Naive thymus-derived CD4-positive, alpha-beta T cell (primary cell): Measurements from ENCODE around the gene SPAG7. TPM values are rescaled to one million over a fixed set of nuclear protein-coding genes. Genes with fewer than 3 reads are reported as not detected.
A peak's percentile ranks its signal among the peaks of the same experiment; 100 is the strongest.

Experiments
- ATAC-seq: fragments of 150-1000 bp; cut with Tn5 transposase; 2 replicates; pipeline ENCODE4 v1.10.0; 2021; ENCODE audit warnings: mild to moderate bottlenecking, moderate library complexity
- CTCF ChIA-PET: fragments of 350-600 bp; sonication (Branson Sonifier 250); formaldehyde crosslinking; loops from one replicate; lab custom pipeline; 2021; ENCODE audit warnings: antibody characterized with exemption; lab: Charles Lee
- POLR2A ChIA-PET: fragments of 350-600 bp; sonication (Branson Sonifier 250); formaldehyde crosslinking; loops from one replicate; lab custom pipeline; 2021; ENCODE audit warnings: antibody characterized with exemption, inconsistent platforms; lab: Charles Lee
- DNase-seq, 9 donors: peaks; one replicate each; pipeline versions ENCODE4 v3.0.0 to v3.0.0-alpha.2; 2020 to 2022; ENCODE audit warnings: mixed read lengths in 1 of 9
- H3K27ac ChIP-seq: one replicate; pipeline ENCODE4 v1.7.0; 2013; ENCODE audit warnings: mild to moderate bottlenecking, low read depth, low read length, moderate library complexity
- H3K27me3 ChIP-seq, 2 donors: one replicate each; pipeline ENCODE4 v1.7.0; 2013; ENCODE audit warnings: low read length in 2 of 2, mild to moderate bottlenecking in 2 of 2, moderate library complexity in 2 of 2; ENCODE audit not compliant: control insufficient read depth in 2 of 2, insufficient read depth in 2 of 2
- H3K36me3 ChIP-seq, 3 experiments: 1 replicate in 2 of 3; 2 replicates in 1 of 3; pipeline ENCODE4 v1.7.0; 2013; ENCODE audit warnings: low read length in 3 of 3, mild to moderate bottlenecking in 3 of 3, moderate library complexity in 1 of 3; ENCODE audit not compliant: insufficient read depth in 3 of 3, control insufficient read depth in 2 of 3
- H3K4me1 ChIP-seq, 2 donors: one replicate each; pipeline ENCODE4 v1.7.0; 2013; ENCODE audit warnings: low read length in 2 of 2, mild to moderate bottlenecking in 2 of 2, moderate library complexity in 1 of 2; ENCODE audit not compliant: control insufficient read depth in 2 of 2, insufficient read depth in 2 of 2
- H3K4me3 ChIP-seq: 2 replicates; pipeline ENCODE4 v1.7.0; 2013; ENCODE audit warnings: mild to moderate bottlenecking, low read length
- H3K9me3 ChIP-seq, 3 experiments: 1 replicate in 2 of 3; 2 replicates in 1 of 3; pipeline ENCODE4 v1.7.0; 2013; ENCODE audit warnings: low read length in 3 of 3; ENCODE audit not compliant: control insufficient read depth in 2 of 3
- H3K27ac Mint-ChIP-seq, 9 donors: one replicate each; pipeline ENCODE4 v1.8.0; 2020 to 2022; ENCODE audit warnings: mixed read lengths in 9 of 9, mild to moderate bottlenecking in 8 of 9, moderate library complexity in 5 of 9, inconsistent platforms in 2 of 9
- H3K27me3 Mint-ChIP-seq, 5 donors: one replicate each; pipeline ENCODE4 v1.8.0; 2021 to 2022; ENCODE audit warnings: mixed read lengths in 5 of 5, mild to moderate bottlenecking in 1 of 5
- H3K36me3 Mint-ChIP-seq, 5 donors: one replicate each; pipeline ENCODE4 v1.8.0; 2020 to 2022; ENCODE audit warnings: mixed read lengths in 5 of 5, mild to moderate bottlenecking in 3 of 5, inconsistent platforms in 1 of 5
- H3K4me1 Mint-ChIP-seq, 7 donors: one replicate each; pipeline ENCODE4 v1.8.0; 2020 to 2022; ENCODE audit warnings: mixed read lengths in 7 of 7, mild to moderate bottlenecking in 3 of 7, inconsistent platforms in 1 of 7
- H3K4me3 Mint-ChIP-seq, 10 donors: one replicate each; pipeline ENCODE4 v1.8.0; 2020 to 2022; ENCODE audit warnings: mild to moderate bottlenecking in 10 of 10, mixed read lengths in 10 of 10, moderate library complexity in 6 of 10, inconsistent platforms in 2 of 10
- H3K9me3 Mint-ChIP-seq, 11 donors: one replicate each; pipeline ENCODE4 v1.8.0; 2020 to 2022; ENCODE audit warnings: mixed read lengths in 11 of 11, mild to moderate bottlenecking in 4 of 11, inconsistent platforms in 1 of 11, moderate library complexity in 1 of 11
- intact Hi-C, 2 donors: fragments of 100-400 bp; cut with micrococcal nuclease; formaldehyde crosslinking; loops; one replicate each; pipeline ENCODE4 v1.15.1; 2023
- polyA plus RNA-seq, 2 donors: library from polyadenylated mRNA; unstranded; fragments of 300-500 nt; fragmentation: Illumina TruSeq; gene quantifications; one replicate each; pipeline ENCODE4 v1.2.3, GENCODE V29; 2021
- total RNA-seq, 6 experiments: library from RNA in 5 of 6; stranded (reverse) in 5 of 6; gene quantifications; 1 replicate in 5 of 6; 2 replicates in 1 of 6; pipeline ENCODE4 v1.2.3 and lab custom pipeline; 2021 to 2026

Gene SPAG7
- total and polyA plus RNA-seq, 7 experiments from 2014 or later, result 41.6 to 119 (median 48.1) TPM

DNA sequence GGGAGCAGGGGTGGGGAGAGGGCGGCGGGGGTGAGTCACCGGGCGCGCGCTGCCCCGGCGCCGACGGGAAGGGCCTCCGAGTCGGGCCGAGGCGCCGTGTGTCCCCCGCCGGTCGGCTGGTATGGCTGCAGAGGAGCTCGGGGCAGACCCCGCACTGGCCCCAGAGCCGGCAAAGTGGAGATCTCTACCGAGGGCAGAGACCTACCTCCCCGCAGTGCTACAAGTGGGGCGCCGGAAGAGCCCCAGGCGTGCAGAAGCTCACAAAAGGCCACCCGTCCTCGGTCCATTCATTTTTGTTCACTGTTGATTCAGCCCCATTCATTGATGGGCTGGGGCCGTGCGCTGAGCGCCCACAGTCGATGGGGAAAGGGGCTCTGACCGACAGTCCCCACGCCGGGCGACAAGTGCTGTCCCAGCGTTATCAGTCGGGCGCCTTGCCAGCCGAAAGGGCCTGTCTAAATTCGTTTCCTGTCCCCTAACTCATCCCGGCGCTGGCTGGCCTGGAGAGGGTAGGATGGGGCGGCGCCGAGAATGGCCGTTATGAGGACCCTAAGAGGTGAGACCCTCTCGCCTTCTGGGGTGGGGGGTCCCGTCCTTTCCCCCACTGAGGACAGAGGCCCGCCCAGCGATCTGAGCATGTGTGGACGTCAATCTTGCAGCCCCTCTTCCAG, 17.4 kb downstream of the SPAG7 start:
- POLR2A ChIA-PET, result interaction anchor here (0.7 to 13.0 kb wide), 6 partner anchors 9 to 78 kb away, joined by 3 to 278 read pairs (median 4); partner anchors contain the start of genes RNF167, SLC25A11 and SPAG7

DNA sequence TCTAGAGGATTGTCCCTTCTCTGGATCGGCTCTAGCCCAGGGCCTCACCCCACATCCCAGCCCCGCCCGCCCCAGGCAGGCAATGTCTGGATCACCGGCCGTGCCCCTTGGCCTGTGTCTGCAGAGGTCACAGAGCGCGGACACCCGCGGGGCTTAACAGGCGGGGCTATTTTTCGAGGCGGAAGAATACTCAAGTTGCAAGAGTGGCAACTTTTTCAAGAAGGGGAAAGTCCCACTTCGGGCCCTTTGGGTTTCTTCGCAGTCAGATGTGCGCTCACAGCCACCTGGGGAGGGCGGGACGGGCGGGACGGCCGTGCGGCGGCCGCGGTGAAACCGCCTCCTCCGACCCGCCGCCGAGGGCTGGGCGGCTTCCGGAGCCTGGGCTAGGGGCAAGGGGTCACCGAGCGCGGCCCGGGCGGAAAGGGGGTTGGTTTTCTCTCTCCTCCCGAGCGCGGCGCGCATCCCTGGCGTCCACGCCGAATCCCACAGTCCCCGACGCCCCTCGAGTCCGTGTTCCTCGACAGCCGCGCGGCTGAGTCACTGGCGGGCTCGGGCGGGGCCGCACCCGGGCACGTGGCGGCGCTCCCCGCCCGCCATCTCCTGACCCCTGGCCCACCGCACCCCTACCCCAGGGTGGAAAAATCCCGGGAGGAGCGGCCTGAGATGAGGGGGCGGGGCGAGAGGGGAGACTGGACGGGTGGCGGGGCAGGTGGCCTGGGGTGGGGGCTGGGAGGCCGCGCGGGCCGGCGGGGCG, 18.1 kb downstream of the SPAG7 start:
- peak overlapping the region; percentile 83 to 100 (median 96) for H3K4me3 Mint-ChIP-seq

More for the DNA sequence above, 17.4 kb downstream of the SPAG7 start:
- CTCF ChIA-PET, result interaction anchor here (0.6 to 2.3 kb wide), 2 partner anchors 12 to 99 kb away, joined by 3 to 5 read pairs; no protein-coding TSS in a partner anchor
- peak overlapping the region; percentile 43 for H3K4me3 ChIP-seq
- ATAC-seq (peak; percentile 10), DNase-seq (peak in 3 of 9 donors; percentile 25 to 33 (median 31))
- no peaks in the 10 kb centered on the region for H3K9me3 ChIP-seq
- Mint-ChIP-seq H3K4me3 (peak overlapping the region; percentile 74 to 100 (median 85)), H3K9me3 (peaks cover 0 to 5% (median 0%) of the 10 kb centered on the region in 11 donors), H3K27ac (peak overlapping the region; percentile 70 to 93 (median 79)), H3K4me1 (peaks cover 24 to 37% (median 31%) of the 10 kb centered on the region in 7 donors), H3K36me3 (peaks cover 5 to 24% (median 16%) of the 10 kb centered on the region in 5 donors), H3K27me3 (peaks cover 0 to 2% (median 0%) of the 10 kb centered on the region in 5 donors)
- intact Hi-C loops, result no loop called here
- H3K27ac ChIP-seq, result peak overlapping the region; percentile 89
- H3K4me1 ChIP-seq, result peaks cover 14 to 22% of the 10 kb centered on the region in 2 donors
- H3K36me3 ChIP-seq, result peaks cover 4 to 24% (median 12%) of the 10 kb centered on the region in 3 experiments
- H3K27me3 ChIP-seq, result no peaks in the 10 kb centered on the region

DNA sequence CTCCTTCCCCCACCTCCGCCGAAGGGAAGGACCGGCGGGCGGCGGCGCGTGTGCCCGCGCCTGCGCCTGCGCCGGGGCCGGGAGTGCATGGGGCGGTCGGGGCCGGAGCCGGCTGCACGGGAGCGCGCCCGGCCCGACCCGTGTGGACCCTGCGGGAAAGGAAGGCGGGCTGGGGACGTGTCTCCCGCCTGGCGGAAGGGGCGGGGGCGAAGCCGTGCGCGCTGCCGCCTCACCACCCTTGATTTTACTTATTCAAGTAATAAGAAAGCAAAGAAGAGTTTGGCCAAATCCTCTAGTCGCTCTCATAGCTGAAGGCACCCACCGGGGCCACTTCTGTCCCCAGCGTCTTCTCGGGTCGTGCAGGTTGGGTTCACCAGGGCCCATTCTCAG, 18.7 kb downstream of the SPAG7 start:
- peak overlapping the region; percentile 92 to 100 (median 98) for H3K4me3 Mint-ChIP-seq
- peaks cover 0 to 2% (median 0%) of the 10 kb centered on the region in 5 donors for H3K27me3 Mint-ChIP-seq
- H3K27ac Mint-ChIP-seq, result peak overlapping the region; percentile 83 to 100 (median 96)
- peak; percentile 58 for ATAC-seq
- peaks cover 0 to 5% (median 0%) of the 10 kb centered on the region in 11 donors for H3K9me3 Mint-ChIP-seq
- peaks cover 27 to 35% of the 10 kb centered on the region in 2 donors for H3K4me1 ChIP-seq
- POLR2A ChIA-PET, result interaction anchor here (0.6 to 13.0 kb wide), 17 partner anchors 10 to 805 kb away, joined by 3 to 278 read pairs (median 6); partner anchors contain the start of genes C17orf107, CAMTA2, RNF167 and SLC25A11
- peaks cover 5 to 36% (median 18%) of the 10 kb centered on the region in 5 donors for H3K36me3 Mint-ChIP-seq
- intact Hi-C loops, result loop anchor here (1.0 to 10.0 kb wide), 13 partner anchors 9 to 1706 kb away; partner anchors contain the start of genes ARRB2 (in 2 of the 2), INCA1 (in 2 of the 2), KIF1C (in 2 of the 2) and NUP88 (in 2 of the 2)
- peak overlapping the region; percentile 89 for H3K27ac ChIP-seq
- H3K36me3 ChIP-seq, result peaks cover 5 to 31% (median 16%) of the 10 kb centered on the region in 3 experiments
- H3K4me1 Mint-ChIP-seq, result peaks cover 37 to 50% (median 43%) of the 10 kb centered on the region in 7 donors
- peak in 7 of 9 donors; percentile 69 to 84 (median 79) for DNase-seq
- no peaks in the 10 kb centered on the region for H3K9me3 ChIP-seq
- CTCF ChIA-PET, result interaction anchor here (0.6 to 2.3 kb wide), 5 partner anchors 9 to 804 kb away, joined by 3 to 12 read pairs (median 4); partner anchors contain the start of genes RNF167, SLC25A11 and SPAG7
- peak overlapping the region; percentile 98 for H3K4me3 ChIP-seq
- no peaks in the 10 kb centered on the region for H3K27me3 ChIP-seq

More for the DNA sequence above, 18.1 kb downstream of the SPAG7 start:
- Histone ChIP-seq H3K9me3 (no peaks in the 10 kb centered on the region), H3K4me3 (peak overlapping the region; percentile 98), H3K27ac (peak overlapping the region; percentile 89), H3K4me1 (peaks cover 21 to 29% of the 10 kb centered on the region in 2 donors), H3K27me3 (no peaks in the 10 kb centered on the region), H3K36me3 (peaks cover 5 to 31% (median 16%) of the 10 kb centered on the region in 3 experiments)
- peaks cover 0 to 2% (median 0%) of the 10 kb centered on the region in 5 donors for H3K27me3 Mint-ChIP-seq
- peaks cover 5 to 31% (median 18%) of the 10 kb centered on the region in 5 donors for H3K36me3 Mint-ChIP-seq
- intact Hi-C loops, result loop anchor here (1.0 to 10.0 kb wide), 11 partner anchors 18 to 1705 kb away; partner anchors contain the start of genes INCA1 (in 2 of the 2), KIF1C (in 2 of the 2), NUP88 (in 2 of the 2) and ZNF594 (in 2 of the 2)
- H3K4me1 Mint-ChIP-seq, result peaks cover 31 to 45% (median 38%) of the 10 kb centered on the region in 7 donors
- DNase-seq, result peak; percentile 59 to 82 (median 79)
- ChIA-PET POLR2A (interaction anchor here (0.6 to 13.0 kb wide), 13 partner anchors 11 to 241 kb away, joined by 3 to 278 read pairs (median 7); partner anchors contain the start of genes C17orf107, CAMTA2, RNF167 and SLC25A11), CTCF (interaction anchor here (0.6 to 2.3 kb wide), 4 partner anchors 10 to 100 kb away, joined by 3 to 12 read pairs (median 4); partner anchors contain the start of genes RNF167, SLC25A11 and SPAG7)
- H3K9me3 Mint-ChIP-seq, result peaks cover 0 to 5% (median 0%) of the 10 kb centered on the region in 11 donors
- ATAC-seq, result peak; percentile 62
- H3K27ac Mint-ChIP-seq, result peak overlapping the region; percentile 83 to 98 (median 88)

DNA sequence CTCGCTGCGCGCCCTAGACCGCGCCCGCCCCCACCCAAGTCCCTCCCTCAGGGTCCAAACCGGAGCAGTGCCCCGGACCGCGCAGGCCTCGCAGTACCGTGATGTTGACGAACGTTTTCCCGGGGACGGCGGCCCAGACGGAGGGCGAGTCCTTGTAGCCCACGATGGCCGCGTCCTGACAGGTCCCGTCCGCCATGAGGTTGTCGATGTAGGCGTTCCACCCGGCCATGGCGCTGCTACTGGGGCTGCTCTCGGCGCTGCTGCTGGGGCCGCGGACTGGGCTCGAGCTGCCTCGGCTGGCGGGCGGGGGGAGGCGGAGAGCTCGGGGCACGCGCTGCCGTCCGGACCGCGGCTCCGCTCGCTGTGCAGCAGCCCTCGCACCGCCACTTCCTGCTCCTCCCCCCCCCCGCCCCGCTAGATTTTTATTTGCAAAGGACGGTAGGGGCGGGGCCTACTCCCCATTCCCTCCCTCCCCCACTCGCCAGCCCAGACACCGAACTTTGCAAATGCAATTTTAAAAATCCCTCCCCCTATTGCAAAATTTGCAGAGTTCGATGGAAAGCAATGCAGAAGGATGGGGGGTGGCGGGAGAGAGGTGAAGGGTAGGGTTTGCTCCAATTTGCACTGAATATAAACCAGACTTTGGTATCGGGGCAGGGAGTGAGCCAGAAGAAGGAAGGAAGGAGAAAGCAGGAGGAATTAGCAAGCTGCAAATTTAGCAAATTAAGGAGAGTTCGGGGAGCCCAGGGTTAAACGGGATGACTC, 19.3 kb downstream of the SPAG7 start, which contains the start of gene PFN1:
PFN1 (minus strand) TSS at position 365 of the 765 bp plus-strand sequence; CDS start at position 229, 136 bp downstream.
- Histone ChIP-seq H3K27me3 (no peaks in the 10 kb centered on the region), H3K4me3 (peak within 1 kb of the TSS; percentile 98), H3K4me1 (peaks cover 33 to 40% of the 10 kb centered on the region in 2 donors), H3K27ac (peak within 1 kb of the TSS; percentile 89), H3K36me3 (peaks cover 6 to 34% (median 16%) of the 10 kb centered on the region in 3 experiments), H3K9me3 (no peaks in the 10 kb centered on the region)
- Mint-ChIP-seq H3K4me3 (peak within 1 kb of the TSS; percentile 92 to 100 (median 98)), H3K27me3 (peaks cover 0 to 2% (median 0%) of the 10 kb centered on the region in 5 donors), H3K27ac (peak within 1 kb of the TSS; percentile 92 to 100 (median 96)), H3K4me1 (peaks cover 40 to 51% (median 48%) of the 10 kb centered on the region in 7 donors), H3K9me3 (peaks cover 0 to 5% (median 0%) of the 10 kb centered on the region in 11 donors), H3K36me3 (peaks cover 5 to 38% (median 18%) of the 10 kb centered on the region in 5 donors)
- CTCF ChIA-PET, result interaction anchor here (0.6 to 2.3 kb wide), 5 partner anchors 9 to 803 kb away, joined by 3 to 12 read pairs (median 4); partner anchors contain the start of genes RNF167, SLC25A11 and SPAG7
- POLR2A ChIA-PET, result interaction anchor here (0.6 to 13.0 kb wide), 22 partner anchors 9 to 805 kb away, joined by 3 to 278 read pairs (median 5); partner anchors contain the start of genes C17orf107, CAMTA2, INCA1 and KIF1C
- intact Hi-C loops, result loop anchor here (1.0 to 10.0 kb wide), 12 partner anchors 8 to 1706 kb away; partner anchors contain the start of genes INCA1 (in 2 of the 2), KIF1C (in 2 of the 2), NUP88 (in 2 of the 2) and RNF167 (in 2 of the 2)
- peak; percentile 64 to 93 (median 90) for DNase-seq
- peak; percentile 77 for ATAC-seq
